Daoy (cell line): Measurements from ENCODE around the gene DUSP9. TPM values are rescaled to one million over a fixed set of nuclear protein-coding genes. Genes with fewer than 3 reads are reported as not detected.
"Not testable (repeated sequence)": the region's sequence is repeated elsewhere in the genome, so short reads cannot be mapped to it uniquely, and the experiment has no call there.

ENCODE experiments used
- DNase-seq: peaks from one replicate; pipeline ENCODE4 v3.0.0-alpha.2; 2015; ENCODE audit warnings: low read depth
- total RNA-seq: library from RNA; depleted of rRNA; stranded (reverse); fragments of >200 nt; shearing (Covaris generic); gene quantifications from 2 replicates; pipeline ENCODE4 v1.2.3, GENCODE V29; 2014

The DUSP9 gene
- total RNA-seq, 1 experiment from 2014 or later = 10.2 TPM

GRCh38 chrX:153670748-153671588 lies 24.0 kb downstream of the DUSP9 start:
- DNase-seq = no peak

- DNase-seq = no peak
Observed at GRCh38 chrX:153671589-153672530, 24.9 kb downstream of the DUSP9 start.

GRCh38 chrX:153672531-153673427 lies 25.8 kb downstream of the DUSP9 start:
- DNase-seq = no peak

GRCh38 chrX:153673428-153674218 lies 26.6 kb downstream of the DUSP9 start, which contains the start of gene PNCK:
Gene PNCK (minus strand): TSS chrX:153673813. CDS start chrX:153673076, 737 bp downstream.
- no peak for DNase-seq

- DNase-seq = no peak
Observed at GRCh38 chrX:153674219-153674851, 27.3 kb downstream of the DUSP9 start.

- no peak for DNase-seq
Observed at GRCh38 chrX:153681175-153681574, 34.2 kb downstream of the DUSP9 start.

GRCh38 chrX:153683486-153683885 lies 36.5 kb downstream of the DUSP9 start:
- not testable (repeated sequence) for DNase-seq

GRCh38 chrX:153684467-153685155 lies 37.6 kb downstream of the DUSP9 start:
- DNase-seq = no peak

- no peak for DNase-seq
Observed at GRCh38 chrX:153685156-153685536, 38.1 kb downstream of the DUSP9 start.

GRCh38 chrX:153685751-153686696 lies 39.0 kb downstream of the DUSP9 start:
- DNase-seq = no peak

- DNase-seq = no peak
Observed at GRCh38 chrX:153686711-153687110, 39.7 kb downstream of the DUSP9 start.

- peak; percentile 72 for DNase-seq
Observed at GRCh38 chrX:153687121-153688039, 40.4 kb downstream of the DUSP9 start, which contains the start of gene SLC6A8. Gene SLC6A8 (plus strand): TSS chrX:153687926. CDS start chrX:153688575, 649 bp downstream.

GRCh38 chrX:153688071-153688470 lies 41.1 kb downstream of the DUSP9 start:
- DNase-seq = no peak

- no peak for DNase-seq
Observed at GRCh38 chrX:153688506-153688905, 41.5 kb downstream of the DUSP9 start.

- peak; percentile 21 for DNase-seq
Observed at GRCh38 chrX:153688911-153689590, 42.0 kb downstream of the DUSP9 start.

GRCh38 chrX:153689654-153690465 lies 42.9 kb downstream of the DUSP9 start:
- peak; percentile 40 for DNase-seq
